ENCODE data around the gene ITGB1BP1.

GRCh38 chr2:9390151-9390850 is 33.0 kb downstream of the ITGB1BP1 start:
- TF ChIP-seq, protein P1, sequence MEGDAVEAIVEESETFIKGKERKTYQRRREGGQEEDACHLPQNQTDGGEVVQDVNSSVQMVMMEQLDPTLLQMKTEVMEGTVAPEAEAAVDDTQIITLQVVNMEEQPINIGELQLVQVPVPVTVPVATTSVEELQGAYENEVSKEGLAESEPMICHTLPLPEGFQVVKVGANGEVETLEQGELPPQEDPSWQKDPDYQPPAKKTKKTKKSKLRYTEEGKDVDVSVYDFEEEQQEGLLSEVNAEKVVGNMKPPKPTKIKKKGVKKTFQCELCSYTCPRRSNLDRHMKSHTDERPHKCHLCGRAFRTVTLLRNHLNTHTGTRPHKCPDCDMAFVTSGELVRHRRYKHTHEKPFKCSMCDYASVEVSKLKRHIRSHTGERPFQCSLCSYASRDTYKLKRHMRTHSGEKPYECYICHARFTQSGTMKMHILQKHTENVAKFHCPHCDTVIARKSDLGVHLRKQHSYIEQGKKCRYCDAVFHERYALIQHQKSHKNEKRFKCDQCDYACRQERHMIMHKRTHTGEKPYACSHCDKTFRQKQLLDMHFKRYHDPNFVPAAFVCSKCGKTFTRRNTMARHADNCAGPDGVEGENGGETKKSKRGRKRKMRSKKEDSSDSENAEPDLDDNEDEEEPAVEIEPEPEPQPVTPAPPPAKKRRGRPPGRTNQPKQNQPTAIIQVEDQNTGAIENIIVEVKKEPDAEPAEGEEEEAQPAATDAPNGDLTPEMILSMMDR (IDR thresholded peaks at IDR 0.05) = no peak
- no peak for TF ChIP-seq POLR2AphosphoS5 (IDR thresholded peaks at IDR 0.05; ENCODE audit: low read depth, low read length)
- TF ChIP-seq, protein P2, sequence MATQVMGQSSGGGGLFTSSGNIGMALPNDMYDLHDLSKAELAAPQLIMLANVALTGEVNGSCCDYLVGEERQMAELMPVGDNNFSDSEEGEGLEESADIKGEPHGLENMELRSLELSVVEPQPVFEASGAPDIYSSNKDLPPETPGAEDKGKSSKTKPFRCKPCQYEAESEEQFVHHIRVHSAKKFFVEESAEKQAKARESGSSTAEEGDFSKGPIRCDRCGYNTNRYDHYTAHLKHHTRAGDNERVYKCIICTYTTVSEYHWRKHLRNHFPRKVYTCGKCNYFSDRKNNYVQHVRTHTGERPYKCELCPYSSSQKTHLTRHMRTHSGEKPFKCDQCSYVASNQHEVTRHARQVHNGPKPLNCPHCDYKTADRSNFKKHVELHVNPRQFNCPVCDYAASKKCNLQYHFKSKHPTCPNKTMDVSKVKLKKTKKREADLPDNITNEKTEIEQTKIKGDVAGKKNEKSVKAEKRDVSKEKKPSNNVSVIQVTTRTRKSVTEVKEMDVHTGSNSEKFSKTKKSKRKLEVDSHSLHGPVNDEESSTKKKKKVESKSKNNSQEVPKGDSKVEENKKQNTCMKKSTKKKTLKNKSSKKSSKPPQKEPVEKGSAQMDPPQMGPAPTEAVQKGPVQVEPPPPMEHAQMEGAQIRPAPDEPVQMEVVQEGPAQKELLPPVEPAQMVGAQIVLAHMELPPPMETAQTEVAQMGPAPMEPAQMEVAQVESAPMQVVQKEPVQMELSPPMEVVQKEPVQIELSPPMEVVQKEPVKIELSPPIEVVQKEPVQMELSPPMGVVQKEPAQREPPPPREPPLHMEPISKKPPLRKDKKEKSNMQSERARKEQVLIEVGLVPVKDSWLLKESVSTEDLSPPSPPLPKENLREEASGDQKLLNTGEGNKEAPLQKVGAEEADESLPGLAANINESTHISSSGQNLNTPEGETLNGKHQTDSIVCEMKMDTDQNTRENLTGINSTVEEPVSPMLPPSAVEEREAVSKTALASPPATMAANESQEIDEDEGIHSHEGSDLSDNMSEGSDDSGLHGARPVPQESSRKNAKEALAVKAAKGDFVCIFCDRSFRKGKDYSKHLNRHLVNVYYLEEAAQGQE (IDR thresholded peaks at IDR 0.05; ENCODE audit: insufficient read depth in 1 of 2, low read depth in 2 of 2, low read length in 1 of 2) = no peak

Data from Panc1 (cell line).